ENCODE measurements around the gene LRRC43. TPM values are rescaled to one million over a fixed set of nuclear protein-coding genes. Genes with fewer than 3 reads are reported as not detected.

The LRRC43 gene
- total and polyA plus RNA-seq, 4 donors, result 0.03 to 0.67 (median 0.13) TPM; not detected in 1

- Histone ChIP-seq H3K9ac (ENCODE audit: low read depth in 1 of 2, low read length in 2 of 2) (no peak overlapping the region), H3K27me3 (ENCODE audit: control insufficient read depth in 4 of 4, insufficient read depth in 4 of 4, low read length in 3 of 4) (no peaks in the 10 kb centered on the region), H3K36me3 (ENCODE audit: control insufficient read depth in 4 of 4, insufficient read depth in 3 of 4, low read depth in 1 of 4, low read length in 3 of 4) (no peaks in the 10 kb centered on the region), H3K4me1 (ENCODE audit: control insufficient read depth in 4 of 4, insufficient read depth in 4 of 4, low read length in 3 of 4) (peaks cover 5 to 17% (median 12%) of the 10 kb centered on the region in 4 donors), H3K4me3 (ENCODE audit: low read depth in 1 of 3, low read length in 3 of 3) (no peak overlapping the region), H3K27ac (ENCODE audit: low read depth in 1 of 2, low read length in 2 of 2) (peak overlapping the region; percentile 42 to 80), H3K9me3 (ENCODE audit: control insufficient read depth in 4 of 4, low read length in 3 of 4) (no peaks in the 10 kb centered on the region)
- TF ChIP-seq REST (IDR thresholded peaks at IDR 0.05), result no peak
- TF ChIP-seq RXRA (IDR thresholded peaks at IDR 0.05), result no peak
- no peak for TF ChIP-seq HNF4A (conservative IDR thresholded peaks at IDR 0.05)
- 81% methylated on average over 7 of the region's 7 CpGs for WGBS
- no peak for DNase-seq (ENCODE audit: low spot score)
These were observed 2.2 kb downstream of the LRRC43 start for GRCh38 chr12:122185079-122185478.

GRCh38 chr12:122185494-122186082 lies 2.7 kb downstream of the LRRC43 start:
- 38% methylated on average over 10 of the region's 10 CpGs for WGBS

More at GRCh38 chr12:122185494-122186082, 2.7 kb downstream of the LRRC43 start:
- peak overlapping the region; percentile 79 to 80 for H3K27ac ChIP-seq (ENCODE audit: low read depth in 1 of 2, low read length in 2 of 2)
- DNase-seq (ENCODE audit: low spot score), result no peak
- H3K4me3 ChIP-seq (ENCODE audit: low read depth in 1 of 3, low read length in 3 of 3), result peak overlapping the region in 1 of 3 donors; percentile 7
- TF ChIP-seq MAX (IDR thresholded peaks at IDR 0.05) (no peak), GABPA (IDR thresholded peaks at IDR 0.05 in 1 of 2, conservative IDR thresholded peaks at IDR 0.05 in 1 of 2) (peak in 1 of 2 donors; percentile 11), RAD21 (IDR thresholded peaks at IDR 0.05) (peak in 1 of 2 donors; percentile 16), REST (IDR thresholded peaks at IDR 0.05) (no peak), HNF4A (conservative IDR thresholded peaks at IDR 0.05) (peak; percentile 31 to 63), CTCF (IDR thresholded peaks at IDR 0.05; ENCODE audit: low read depth, low read length, missing input control) (no peak), EGR1 (IDR thresholded peaks at IDR 0.05; ENCODE audit: low read depth in 2 of 2) (no peak), TAF1 (conservative IDR thresholded peaks at IDR 0.05) (no peak), YY1 (IDR thresholded peaks at IDR 0.05) (peak; percentile 14), SP1 (IDR thresholded peaks at IDR 0.05) (peak; percentile 86), ZBTB33 (IDR thresholded peaks at IDR 0.05) (no peak), FOXA1 (IDR thresholded peaks at IDR 0.05) (no peak), ATF3 (IDR thresholded peaks at IDR 0.05) (no peak), HNF4G (IDR thresholded peaks at IDR 0.05) (no peak), JUND (IDR thresholded peaks at IDR 0.05) (no peak), RXRA (IDR thresholded peaks at IDR 0.05) (peak; percentile 85 to 92), NR2F2 (IDR thresholded peaks at IDR 0.05) (no peak), FOXA2 (IDR thresholded peaks at IDR 0.05) (no peak)
- H3K4me1 ChIP-seq (ENCODE audit: control insufficient read depth in 4 of 4, insufficient read depth in 4 of 4, low read length in 3 of 4), result peaks cover 5 to 17% (median 12%) of the 10 kb centered on the region in 4 donors
- no peaks in the 10 kb centered on the region for H3K27me3 ChIP-seq (ENCODE audit: control insufficient read depth in 4 of 4, insufficient read depth in 4 of 4, low read length in 3 of 4)
- no peaks in the 10 kb centered on the region for H3K36me3 ChIP-seq (ENCODE audit: control insufficient read depth in 4 of 4, insufficient read depth in 3 of 4, low read depth in 1 of 4, low read length in 3 of 4)
- no peak overlapping the region for H3K9ac ChIP-seq (ENCODE audit: low read depth in 1 of 2, low read length in 2 of 2)
- H3K9me3 ChIP-seq (ENCODE audit: control insufficient read depth in 4 of 4, low read length in 3 of 4), result no peaks in the 10 kb centered on the region
